Smooth muscle cell (in vitro differentiated cells): ENCODE data around the gene SLC30A5. TPM values are rescaled to one million over a fixed set of nuclear protein-coding genes. Genes with fewer than 3 reads are reported as not detected.

ENCODE experiments used
- DNase-seq: peaks from one replicate; lab custom pipeline; 2025; ENCODE audit not compliant: unreplicated experiment; lab: John Stamatoyannopoulos, UW
- H2AFZ ChIP-seq: fragments of 200-600 bp; sonication (generic); 2 replicates; pipeline ENCODE4 v1.6.0; 2016; ENCODE audit warnings: antibody characterized with exemption, low read depth, mild to moderate bottlenecking
- H3F3A ChIP-seq: fragments of 200-600 bp; sonication (generic); 2 replicates; pipeline ENCODE4 v1.6.0; 2017; ENCODE audit warnings: antibody characterized with exemption, low read depth
- H3K27ac ChIP-seq: fragments of 200-600 bp; sonication (generic); 2 replicates; pipeline ENCODE4 v1.5.1; 2016; ENCODE audit warnings: low read depth, mild to moderate bottlenecking
- H3K27me3 ChIP-seq: fragments of 200-600 bp; sonication (generic); 2 replicates; pipeline ENCODE4 v1.6.1; 2016; ENCODE audit warnings: low read depth, mild to moderate bottlenecking
- H3K36me3 ChIP-seq: fragments of 200-600 bp; sonication (generic); 2 replicates; pipeline ENCODE4 v1.5.1; 2016; ENCODE audit warnings: low read depth
- H3K4me1 ChIP-seq: fragments of 200-600 bp; sonication (generic); 2 replicates; pipeline ENCODE4 v1.5.1; 2016; ENCODE audit warnings: low read depth
- H3K4me2 ChIP-seq: fragments of 200-600 bp; sonication (generic); 2 replicates; pipeline ENCODE4 v1.6.0; 2016; ENCODE audit warnings: mild to moderate bottlenecking
- H3K4me3 ChIP-seq: fragments of 200-600 bp; sonication (generic); 2 replicates; pipeline ENCODE4 v1.5.1; 2016; ENCODE audit warnings: mild to moderate bottlenecking
- H3K79me2 ChIP-seq: fragments of 200-600 bp; sonication (generic); 2 replicates; pipeline ENCODE4 v1.6.0; 2016; ENCODE audit warnings: low read depth, mild to moderate bottlenecking
- H3K9ac ChIP-seq: fragments of 200-600 bp; sonication (generic); 2 replicates; pipeline ENCODE4 v1.6.0; 2016; ENCODE audit warnings: low read depth
- H3K9me3 ChIP-seq: fragments of 200-600 bp; sonication (generic); replicated peaks from 2 replicates; pipeline ENCODE4 v1.5.1; 2016; ENCODE audit warnings: low read depth
- H4K20me1 ChIP-seq: fragments of 200-600 bp; sonication (generic); 2 replicates; pipeline ENCODE4 v1.6.0; 2016; ENCODE audit warnings: low read depth
- WGBS: methylation state at CpG from one replicate; pipeline ENCODE4 v1.1.7; 2016; ENCODE audit warnings: low lambda C conversion rate; 5-methylcytosine and 5-hydroxymethylcytosine counted together
- polyA plus RNA-seq: library from polyadenylated mRNA; unstranded; fragments of >200 nt; fragmentation: Nextera tagmentation; extraction: Ambion mirVana; gene quantifications from 2 replicates; pipeline ENCODE4 v1.2.1, GENCODE V29; 2016
- small RNA-seq: library from RNA; depleted of rRNA; stranded (forward); fragments of <200 nt; gene quantifications from one replicate; pipeline ENCODE3, GENCODE V24; 2014
- total RNA-seq: library from RNA; depleted of rRNA; stranded (reverse); fragments of >200 nt; gene quantifications from 2 replicates; pipeline ENCODE4 v1.2.3, GENCODE V29; 2014
- TF ChIP-seq, protein P1 (sequence below): fragments of 200-600 bp; sonication (generic); IDR thresholded peaks from 2 replicates; pipeline ENCODE4 v1.5.1; 2017; ENCODE audit warnings: borderline replicate concordance, mild to moderate bottlenecking, antibody characterized with exemption; ENCODE audit not compliant: insufficient read depth, poor library complexity, severe bottlenecking

Gene SLC30A5
- total and polyA plus RNA-seq, 2 experiments from 2014 or later, result 54.5 to 79.5 TPM

DNA sequence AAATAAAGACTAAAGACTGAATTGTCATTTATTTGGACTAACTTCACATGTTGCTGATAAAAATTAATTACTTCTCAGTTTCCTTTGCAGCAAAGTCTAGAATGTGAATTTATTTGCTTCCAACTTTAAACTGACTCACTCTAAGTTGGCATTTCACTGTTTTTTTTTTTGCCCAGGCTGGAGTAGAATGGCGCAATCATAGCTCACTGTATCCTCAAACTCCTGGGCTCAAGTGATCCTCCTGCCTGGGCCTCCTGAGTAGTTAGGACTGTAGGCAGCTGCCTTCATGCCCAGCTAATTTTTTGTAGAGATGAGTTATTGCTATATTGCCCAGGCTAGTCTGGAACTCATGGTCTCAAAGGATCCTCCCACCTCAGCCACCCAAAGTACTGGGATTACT, 76.7 kb downstream of the SLC30A5 start:
- peaks cover 15% of the 10 kb centered on the region for H3K4me1 ChIP-seq
- no peak overlapping the region for H2AFZ ChIP-seq
- WGBS, result 96% methylated on average over 1 of the region's 1 CpG
- H3F3A ChIP-seq, result peaks cover 11% of the 10 kb centered on the region
- H3K9me3 ChIP-seq, result no peaks in the 10 kb centered on the region
- H3K36me3 ChIP-seq, result peaks cover 4% of the 10 kb centered on the region
- TF ChIP-seq, protein P1, sequence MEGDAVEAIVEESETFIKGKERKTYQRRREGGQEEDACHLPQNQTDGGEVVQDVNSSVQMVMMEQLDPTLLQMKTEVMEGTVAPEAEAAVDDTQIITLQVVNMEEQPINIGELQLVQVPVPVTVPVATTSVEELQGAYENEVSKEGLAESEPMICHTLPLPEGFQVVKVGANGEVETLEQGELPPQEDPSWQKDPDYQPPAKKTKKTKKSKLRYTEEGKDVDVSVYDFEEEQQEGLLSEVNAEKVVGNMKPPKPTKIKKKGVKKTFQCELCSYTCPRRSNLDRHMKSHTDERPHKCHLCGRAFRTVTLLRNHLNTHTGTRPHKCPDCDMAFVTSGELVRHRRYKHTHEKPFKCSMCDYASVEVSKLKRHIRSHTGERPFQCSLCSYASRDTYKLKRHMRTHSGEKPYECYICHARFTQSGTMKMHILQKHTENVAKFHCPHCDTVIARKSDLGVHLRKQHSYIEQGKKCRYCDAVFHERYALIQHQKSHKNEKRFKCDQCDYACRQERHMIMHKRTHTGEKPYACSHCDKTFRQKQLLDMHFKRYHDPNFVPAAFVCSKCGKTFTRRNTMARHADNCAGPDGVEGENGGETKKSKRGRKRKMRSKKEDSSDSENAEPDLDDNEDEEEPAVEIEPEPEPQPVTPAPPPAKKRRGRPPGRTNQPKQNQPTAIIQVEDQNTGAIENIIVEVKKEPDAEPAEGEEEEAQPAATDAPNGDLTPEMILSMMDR, result no peak
- no peak for DNase-seq
- no peak overlapping the region for H3K9ac ChIP-seq
- H3K79me2 ChIP-seq, result peaks cover 36% of the 10 kb centered on the region
- H3K4me2 ChIP-seq, result no peak overlapping the region
- no peak overlapping the region for H3K27ac ChIP-seq
- H3K27me3 ChIP-seq, result no peaks in the 10 kb centered on the region
- no peak overlapping the region for H3K4me3 ChIP-seq
- no peaks in the 10 kb centered on the region for H4K20me1 ChIP-seq

DNA sequence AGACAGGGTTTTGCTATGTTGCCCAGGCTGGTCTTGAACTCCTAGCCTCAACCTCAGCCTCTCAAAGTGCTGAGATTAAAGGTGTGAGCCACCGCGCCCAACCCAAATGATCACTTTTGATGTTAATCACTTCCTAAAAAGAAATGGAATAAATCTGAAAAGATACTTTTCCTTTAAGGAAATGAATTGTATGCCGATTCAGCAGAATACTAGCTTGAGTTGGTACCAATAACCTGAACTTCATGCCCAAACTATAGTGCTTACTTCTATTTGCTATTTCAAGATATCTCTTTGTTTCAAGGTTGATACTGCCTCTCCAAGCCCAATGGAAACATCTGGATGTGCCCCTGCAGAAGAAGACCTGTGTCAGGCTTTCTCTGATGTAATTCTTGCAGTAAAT, 77.2 kb downstream of the SLC30A5 start:
- H3K36me3 ChIP-seq, result peaks cover 4% of the 10 kb centered on the region
- no peak overlapping the region for H3K9ac ChIP-seq
- peaks cover 15% of the 10 kb centered on the region for H3K4me1 ChIP-seq
- no peaks in the 10 kb centered on the region for H4K20me1 ChIP-seq
- H3K4me2 ChIP-seq, result no peak overlapping the region
- no peak overlapping the region for H3K27ac ChIP-seq
- H3K9me3 ChIP-seq, result no peaks in the 10 kb centered on the region
- no peaks in the 10 kb centered on the region for H3K27me3 ChIP-seq
- peaks cover 11% of the 10 kb centered on the region for H3F3A ChIP-seq
- H2AFZ ChIP-seq, result no peak overlapping the region
- H3K4me3 ChIP-seq, result no peak overlapping the region
- 96% methylated on average over 3 of the region's 3 CpGs for WGBS
- TF ChIP-seq, protein P1, result no peak
- peaks cover 36% of the 10 kb centered on the region for H3K79me2 ChIP-seq
- no peak for DNase-seq

Small RNA genes within 50 kb of the gene (small RNA-seq; reads per million reads assigned to genes)
- gene SNORA50D, result not detected
- gene SUMO2P4, result not detected

Other genes with a start within 250 kb of the SLC30A5 start
- gene CCNB1, start 73.1 kb downstream of the SLC30A5 start, total RNA-seq, result 28.5 and 35.7 TPM in 2 replicates
- gene CCNB1, start 73.1 kb downstream of the SLC30A5 start, polyA plus RNA-seq, result 31.7 and 36.8 TPM in 2 replicates
- gene CENPH, start 95.6 kb downstream of the SLC30A5 start, total RNA-seq, result 13.3 and 15.5 TPM in 2 replicates
- gene CENPH, start 95.6 kb downstream of the SLC30A5 start, polyA plus RNA-seq, result 10.5 and 11.5 TPM in 2 replicates
- gene CDK7, start 140.9 kb downstream of the SLC30A5 start, total RNA-seq, result 43.4 and 54.4 TPM in 2 replicates
- gene CDK7, start 140.9 kb downstream of the SLC30A5 start, polyA plus RNA-seq, result 40.1 and 47.2 TPM in 2 replicates
- gene CCDC125, start 238.8 kb downstream of the SLC30A5 start, total RNA-seq, result 0.09 and 0.18 TPM in 2 replicates
- 0.15 TPM in 1 of 2 replicates, not detected in the other for gene CCDC125, start 238.8 kb downstream of the SLC30A5 start, polyA plus RNA-seq